Activated CD8-positive, alpha-beta memory T cell treated with anti-CD3 and anti-CD28 coated beads, Interleukin-2, amount 10 ng/mL, durations not matched to agents 7 days and 5 days (primary cell): ENCODE measurements around the gene FAM20B. TPM values are rescaled to one million over a fixed set of nuclear protein-coding genes. Genes with fewer than 3 reads are reported as not detected.

ENCODE experiments used
- ATAC-seq: fragments of 150-1000 bp; cut with Tn5 transposase; one replicate; pipeline ENCODE4 v1.10.0; 2021; ENCODE audit warnings: moderate library complexity
- CTCF ChIA-PET: fragments of 350-600 bp; sonication (Branson Sonifier 250); formaldehyde crosslinking; loops from one replicate; lab custom pipeline; 2021; ENCODE audit warnings: antibody characterized with exemption; lab: Charles Lee
- DNase-seq: peaks from one replicate; pipeline ENCODE4 v3.0.0-alpha.2; 2020
- H3K27ac Mint-ChIP-seq: one replicate; pipeline ENCODE4 v1.8.0; 2021; ENCODE audit warnings: mild to moderate bottlenecking, mixed read lengths
- H3K27me3 Mint-ChIP-seq: one replicate; pipeline ENCODE4 v1.8.0; 2021; ENCODE audit warnings: mixed read lengths
- H3K36me3 Mint-ChIP-seq: one replicate; pipeline ENCODE4 v1.8.0; 2021; ENCODE audit warnings: mild to moderate bottlenecking, mixed read lengths
- H3K4me1 Mint-ChIP-seq: one replicate; pipeline ENCODE4 v1.8.0; 2021; ENCODE audit warnings: mixed read lengths
- H3K4me3 Mint-ChIP-seq: one replicate; pipeline ENCODE4 v1.8.0; 2021; ENCODE audit warnings: mild to moderate bottlenecking, moderate library complexity, mixed read lengths
- H3K9me3 Mint-ChIP-seq: one replicate; pipeline ENCODE4 v1.8.0; 2022; ENCODE audit warnings: low read depth, mixed read lengths
- total RNA-seq, 2 experiments: library from RNA; stranded (reverse); gene quantifications; one replicate each; pipeline ENCODE4 v1.2.3, GENCODE V29; 2021

FAM20B gene
- total RNA-seq, 2 experiments from 2014 or later: 23.8 to 30.7 TPM

GRCh38 chr1:179046808-179047635, 21.3 kb downstream of the FAM20B start:
- ATAC-seq (no peak), DNase-seq (no peak)
- Mint-ChIP-seq H3K9me3 (no peaks in the 10 kb centered on the region), H3K27me3 (no peaks in the 10 kb centered on the region), H3K27ac (no peak overlapping the region), H3K36me3 (peaks cover 8% of the 10 kb centered on the region), H3K4me3 (no peak overlapping the region), H3K4me1 (peaks cover 9% of the 10 kb centered on the region)
- CTCF ChIA-PET: no interaction called here

- no peak for DNase-seq
- no peak overlapping the region for H3K4me3 Mint-ChIP-seq
- no peak overlapping the region for H3K27ac Mint-ChIP-seq
- peaks cover 9% of the 10 kb centered on the region for H3K4me1 Mint-ChIP-seq
- CTCF ChIA-PET: interaction anchor here (0.7 kb wide), 1 partner anchor 13 kb away, joined by 4 read pairs; no protein-coding TSS in a partner anchor
- no peak for ATAC-seq
- H3K9me3 Mint-ChIP-seq: no peaks in the 10 kb centered on the region
- peaks cover 8% of the 10 kb centered on the region for H3K36me3 Mint-ChIP-seq
- no peaks in the 10 kb centered on the region for H3K27me3 Mint-ChIP-seq
Observed at GRCh38 chr1:179047636-179047997, 21.9 kb downstream of the FAM20B start.

GRCh38 chr1:179048339-179049124, 22.8 kb downstream of the FAM20B start:
- H3K27me3 Mint-ChIP-seq: no peaks in the 10 kb centered on the region
- CTCF ChIA-PET: interaction anchor here (0.7 to 1.1 kb wide), 2 partner anchors 12 to 320 kb away, joined by 3 to 4 read pairs; no protein-coding TSS in a partner anchor
- no peak for ATAC-seq
- no peak overlapping the region for H3K27ac Mint-ChIP-seq
- H3K4me3 Mint-ChIP-seq: no peak overlapping the region
- peaks cover 8% of the 10 kb centered on the region for H3K4me1 Mint-ChIP-seq
- no peak for DNase-seq
- H3K36me3 Mint-ChIP-seq: peaks cover 7% of the 10 kb centered on the region
- H3K9me3 Mint-ChIP-seq: no peaks in the 10 kb centered on the region

GRCh38 chr1:179052776-179053175, 27.1 kb downstream of the FAM20B start:
- H3K27ac Mint-ChIP-seq: no peak overlapping the region
- peaks cover 6% of the 10 kb centered on the region for H3K4me1 Mint-ChIP-seq
- no peak for DNase-seq
- no peak overlapping the region for H3K4me3 Mint-ChIP-seq
- no peaks in the 10 kb centered on the region for H3K9me3 Mint-ChIP-seq
- CTCF ChIA-PET: no interaction called here
- H3K36me3 Mint-ChIP-seq: peaks cover 31% of the 10 kb centered on the region
- no peak for ATAC-seq
- H3K27me3 Mint-ChIP-seq: no peaks in the 10 kb centered on the region

DNA sequence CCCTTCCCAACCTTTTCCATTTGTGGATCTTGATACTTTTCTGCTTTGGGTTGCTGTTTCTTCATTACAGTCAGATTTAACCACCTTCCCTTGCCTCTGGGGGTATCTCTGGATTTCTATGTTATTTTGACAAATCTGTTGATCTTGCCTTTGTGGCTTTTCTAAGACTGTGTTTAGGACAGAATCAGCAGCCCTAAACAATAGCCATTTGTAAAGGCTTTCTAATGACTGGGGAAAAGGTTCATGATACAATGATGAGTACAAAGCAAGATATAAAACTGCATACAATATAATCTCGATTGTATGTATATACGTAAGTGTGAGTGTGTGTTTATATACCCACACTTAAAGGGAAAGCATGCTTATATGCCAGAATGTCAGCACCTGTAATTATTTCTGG, 27.8 kb downstream of the FAM20B start:
- CTCF ChIA-PET: no interaction called here
- no peak overlapping the region for H3K27ac Mint-ChIP-seq
- H3K9me3 Mint-ChIP-seq: no peaks in the 10 kb centered on the region
- peaks cover 29% of the 10 kb centered on the region for H3K36me3 Mint-ChIP-seq
- no peak overlapping the region for H3K4me3 Mint-ChIP-seq
- no peaks in the 10 kb centered on the region for H3K4me1 Mint-ChIP-seq
- H3K27me3 Mint-ChIP-seq: no peaks in the 10 kb centered on the region
- DNase-seq (no peak), ATAC-seq (no peak)

GRCh38 chr1:179055937-179056336, 30.2 kb downstream of the FAM20B start:
- Mint-ChIP-seq H3K9me3 (no peaks in the 10 kb centered on the region), H3K4me3 (no peak overlapping the region), H3K36me3 (peaks cover 30% of the 10 kb centered on the region)

DNA sequence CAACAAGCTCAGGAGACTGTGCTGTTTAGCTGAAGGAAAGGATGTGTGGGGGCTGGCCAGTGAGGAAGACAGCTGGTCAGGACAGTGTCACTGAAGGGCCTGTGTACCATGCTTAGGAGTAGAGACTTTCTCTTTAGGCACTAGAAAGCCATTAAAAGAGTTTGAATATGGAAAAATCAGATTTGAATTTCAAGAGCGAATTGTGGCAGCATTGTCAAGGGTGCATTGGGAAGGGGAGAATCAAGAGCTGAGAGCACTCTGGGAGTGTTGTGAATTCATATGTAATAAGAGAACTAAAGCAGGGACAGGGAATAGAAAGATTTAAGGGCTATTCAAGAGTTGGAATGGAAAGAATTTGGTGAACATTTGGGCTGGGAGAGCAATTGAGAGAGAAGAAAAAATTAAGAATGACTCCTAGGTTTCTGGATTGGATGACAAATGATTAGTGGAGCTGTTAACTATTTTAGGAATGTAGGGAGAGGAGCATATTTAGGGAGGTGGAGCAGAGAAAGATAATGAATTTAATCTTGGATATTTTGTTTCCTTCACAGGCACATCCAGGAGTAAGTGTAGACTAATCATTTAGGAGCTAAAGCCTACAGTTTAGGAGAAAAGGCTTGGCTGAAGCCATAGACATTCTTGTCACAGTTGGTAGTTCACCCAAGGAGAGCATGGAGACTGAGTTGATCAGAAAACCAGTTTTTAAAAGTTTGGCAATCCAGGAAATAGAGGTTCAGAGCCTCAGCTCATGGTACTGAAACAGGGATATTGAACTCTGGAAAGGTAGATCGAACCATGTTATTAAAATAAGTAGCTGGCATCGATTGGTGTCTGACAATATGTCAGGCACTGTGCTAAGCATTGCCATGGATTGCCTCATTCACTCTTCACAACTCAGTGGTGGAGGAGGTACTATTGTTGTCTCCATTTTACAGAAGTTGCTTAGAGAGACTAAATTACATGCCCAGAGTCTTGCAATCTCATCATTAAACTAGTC, 33.1 kb downstream of the FAM20B start:
- no peak overlapping the region for H3K27ac Mint-ChIP-seq
- CTCF ChIA-PET: interaction anchor here (0.7 to 1.1 kb wide), 2 partner anchors 20 to 56 kb away, joined by 3 to 4 read pairs; no protein-coding TSS in a partner anchor
- ATAC-seq: no peak
- no peaks in the 10 kb centered on the region for H3K27me3 Mint-ChIP-seq
- H3K9me3 Mint-ChIP-seq: no peaks in the 10 kb centered on the region
- peaks cover 30% of the 10 kb centered on the region for H3K36me3 Mint-ChIP-seq
- DNase-seq: no peak
- H3K4me3 Mint-ChIP-seq: no peak overlapping the region
- no peaks in the 10 kb centered on the region for H3K4me1 Mint-ChIP-seq

More at GRCh38 chr1:179055937-179056336, 30.2 kb downstream of the FAM20B start:
- Mint-ChIP-seq H3K4me1 (no peaks in the 10 kb centered on the region), H3K27me3 (no peaks in the 10 kb centered on the region), H3K27ac (no peak overlapping the region)
- CTCF ChIA-PET: no interaction called here
- DNase-seq: no peak
- ATAC-seq: no peak

GRCh38 chr1:179061360-179062282, 35.9 kb downstream of the FAM20B start:
- peaks cover 13% of the 10 kb centered on the region for H3K36me3 Mint-ChIP-seq
- no peaks in the 10 kb centered on the region for H3K4me1 Mint-ChIP-seq
- ATAC-seq (no peak), DNase-seq (no peak)
- no peaks in the 10 kb centered on the region for H3K27me3 Mint-ChIP-seq
- H3K4me3 Mint-ChIP-seq: no peak overlapping the region
- H3K27ac Mint-ChIP-seq: no peak overlapping the region
- CTCF ChIA-PET: no interaction called here
- no peaks in the 10 kb centered on the region for H3K9me3 Mint-ChIP-seq

GRCh38 chr1:179066471-179066870, 40.8 kb downstream of the FAM20B start:
- DNase-seq: no peak
- no peak overlapping the region for H3K4me3 Mint-ChIP-seq
- CTCF ChIA-PET: interaction anchor here (0.6 kb wide), 1 partner anchor 12 kb away, joined by 3 read pairs; no protein-coding TSS in a partner anchor
- no peaks in the 10 kb centered on the region for H3K9me3 Mint-ChIP-seq
- ATAC-seq: no peak
- H3K4me1 Mint-ChIP-seq: no peaks in the 10 kb centered on the region
- H3K36me3 Mint-ChIP-seq: peaks cover 3% of the 10 kb centered on the region
- H3K27me3 Mint-ChIP-seq: no peaks in the 10 kb centered on the region
- no peak overlapping the region for H3K27ac Mint-ChIP-seq

DNA sequence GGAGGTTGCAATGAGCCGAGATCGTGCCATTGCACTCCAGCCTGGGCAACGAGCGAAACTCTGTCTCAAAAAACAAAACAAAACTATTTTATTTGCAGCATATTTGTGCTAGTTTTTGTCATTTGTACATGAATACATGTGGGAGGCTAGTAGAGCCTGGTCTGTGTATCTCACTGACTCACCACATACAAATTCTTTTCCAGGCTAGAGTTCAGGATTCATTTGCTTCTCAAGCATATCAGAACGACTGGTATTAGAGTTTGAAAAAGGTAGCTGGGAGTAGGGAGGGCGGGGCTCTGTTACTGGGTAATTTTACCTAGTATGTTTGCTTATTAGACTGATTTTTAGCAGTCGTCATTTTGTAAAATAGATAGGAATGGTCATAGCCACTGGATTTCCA, 51.7 kb downstream of the FAM20B start:
- CTCF ChIA-PET: interaction anchor here (1.4 kb wide), 1 partner anchor 28 kb away, joined by 3 read pairs; no protein-coding TSS in a partner anchor
- no peak for ATAC-seq
- Mint-ChIP-seq H3K4me3 (no peak overlapping the region), H3K4me1 (peaks cover 17% of the 10 kb centered on the region), H3K9me3 (no peaks in the 10 kb centered on the region), H3K36me3 (no peaks in the 10 kb centered on the region), H3K27ac (no peak overlapping the region), H3K27me3 (no peaks in the 10 kb centered on the region)
- DNase-seq: no peak

- H3K4me1 Mint-ChIP-seq: peaks cover 26% of the 10 kb centered on the region
- H3K4me3 Mint-ChIP-seq: no peak overlapping the region
- DNase-seq: peak; percentile 69
- H3K36me3 Mint-ChIP-seq: peaks cover 2% of the 10 kb centered on the region
- H3K27me3 Mint-ChIP-seq: no peaks in the 10 kb centered on the region
- ATAC-seq: peak; percentile 21
- CTCF ChIA-PET: interaction anchor here (0.7 to 6.1 kb wide), 16 partner anchors 10 to 1618 kb away, joined by 3 to 52 read pairs (median 4); partner anchors contain the start of genes AXDND1 and SOAT1
- no peak overlapping the region for H3K27ac Mint-ChIP-seq
- no peaks in the 10 kb centered on the region for H3K9me3 Mint-ChIP-seq
Observed at GRCh38 chr1:179079113-179079761, 53.5 kb downstream of the FAM20B start.
